GM18526 (cell line): Measurements from ENCODE around the gene BRF1.

ENCODE experiments used
- POLR2A ChIP-seq: IDR thresholded peaks from 3 replicates; pipeline ENCODE4 v1.6.1; 2011; ENCODE audit not compliant: insufficient read length; ENCODE audit errors: extremely low read depth

Gene BRF1

GRCh38 chr14:105325716-105326567 is 25.1 kb upstream of the BRF1 start:
- TF ChIP-seq POLR2A, result no peak

- TF ChIP-seq POLR2A, result no peak
These were observed 24.5 kb upstream of the BRF1 start for GRCh38 chr14:105325303-105325702.

GRCh38 chr14:105324871-105325270 is 24.1 kb upstream of the BRF1 start:
- TF ChIP-seq POLR2A, result no peak

- no peak for TF ChIP-seq POLR2A
These were observed 23.4 kb upstream of the BRF1 start for GRCh38 chr14:105324080-105324778.

GRCh38 chr14:105323663-105324062 is 22.9 kb upstream of the BRF1 start:
- no peak for TF ChIP-seq POLR2A

GRCh38 chr14:105322791-105323556 is 22.2 kb upstream of the BRF1 start:
- TF ChIP-seq POLR2A, result no peak

GRCh38 chr14:105317546-105317945 is 16.7 kb upstream of the BRF1 start:
- no peak for TF ChIP-seq POLR2A

- no peak for TF ChIP-seq POLR2A
These were observed 16.2 kb upstream of the BRF1 start for GRCh38 chr14:105316968-105317510.

GRCh38 chr14:105316577-105316941 is 15.8 kb upstream of the BRF1 start:
- TF ChIP-seq POLR2A, result no peak

- TF ChIP-seq POLR2A, result no peak
These were observed 15.3 kb upstream of the BRF1 start for GRCh38 chr14:105315941-105316576.

GRCh38 chr14:105315211-105315721 is 14.5 kb upstream of the BRF1 start:
- no peak for TF ChIP-seq POLR2A

- TF ChIP-seq POLR2A, result peak; percentile 53
These were observed 13.7 kb upstream of the BRF1 start, which contains the start of gene PACS2 for GRCh38 chr14:105314287-105315200. Gene PACS2, plus strand, starts transcription at chr14:105314748. Its CDS starts 171 bp downstream, at chr14:105314919.

- no peak for TF ChIP-seq POLR2A
These were observed 12.8 kb upstream of the BRF1 start for GRCh38 chr14:105313381-105314286.

GRCh38 chr14:105312973-105313372 is 12.2 kb upstream of the BRF1 start:
- no peak for TF ChIP-seq POLR2A
